HepG2 (cell line): ENCODE results near the gene FAT1.

Experiments used
- CTCF ChIP-seq: sonication (generic); formaldehyde crosslinking; IDR thresholded peaks from 2 replicates; pipeline ENCODE4 v1.5.0; 2020; ENCODE audit warnings: mild to moderate bottlenecking, missing genetic modification reagents, moderate library complexity
- KIAA2018 ChIP-seq: sonication (generic); formaldehyde crosslinking; IDR thresholded peaks from 2 replicates; pipeline ENCODE4 v1.5.0; 2020; ENCODE audit warnings: mild to moderate bottlenecking, missing genetic modification reagents, borderline replicate concordance
- NCOA2 ChIP-seq: sonication (generic); formaldehyde crosslinking; IDR thresholded peaks from 2 replicates; pipeline ENCODE4 v1.8.0; 2022; ENCODE audit warnings: inconsistent platforms
- NFIB ChIP-seq: sonication (generic); formaldehyde crosslinking; IDR thresholded peaks from 2 replicates; pipeline ENCODE4 v1.9.0; 2021; ENCODE audit warnings: missing genetic modification reagents, mild to moderate bottlenecking, borderline replicate concordance
- PATZ1 ChIP-seq: sonication (generic); formaldehyde crosslinking; IDR thresholded peaks from 2 replicates; pipeline ENCODE4 v1.4.0; 2020; ENCODE audit warnings: missing genetic modification reagents
- POLR2A ChIP-seq, 2 experiments: IDR thresholded peaks; 2 replicates each; pipeline ENCODE4 v1.6.1; 2011; ENCODE audit warnings: low read depth in 2 of 2, low read length in 2 of 2, mild to moderate bottlenecking in 1 of 2, moderate library complexity in 1 of 2; ENCODE audit not compliant: insufficient read depth in 1 of 2
- TAF1 ChIP-seq: sonication (generic); formaldehyde crosslinking; IDR thresholded peaks from 2 replicates; pipeline ENCODE4 v1.4.0; 2020; ENCODE audit warnings: missing genetic modification reagents
- USF2 ChIP-seq, 2 experiments: sonication (generic) in 1 of 2; formaldehyde crosslinking in 1 of 2; IDR thresholded peaks; 2 replicates each; pipeline versions ENCODE4 v1.5.1 to v1.6.1; 2011 to 2020; ENCODE audit warnings: borderline replicate concordance in 1 of 2, low read depth in 1 of 2, low read length in 1 of 2, mild to moderate bottlenecking in 1 of 2, missing genetic modification reagents in 1 of 2, moderate library complexity in 1 of 2
- ZNF143 ChIP-seq: sonication (generic); formaldehyde crosslinking; IDR thresholded peaks from 2 replicates; pipeline ENCODE4 v1.4.0; 2020; ENCODE audit warnings: missing genetic modification reagents
- ZNF256 ChIP-seq: sonication (generic); formaldehyde crosslinking; conservative IDR thresholded peaks from 2 replicates; pipeline ENCODE4 v1.4.0; 2020; ENCODE audit warnings: missing genetic modification reagents
- ZNF546 ChIP-seq: sonication (generic); formaldehyde crosslinking; conservative IDR thresholded peaks from 2 replicates; pipeline ENCODE4 v1.8.1; 2023; ENCODE audit warnings: mild to moderate bottlenecking, missing genetic modification reagents
- ZNF687 ChIP-seq: sonication (generic); formaldehyde crosslinking; IDR thresholded peaks from 2 replicates; pipeline ENCODE4 v1.5.1; 2020; ENCODE audit warnings: mild to moderate bottlenecking, missing genetic modification reagents, moderate library complexity

- no peak for TF ChIP-seq POLR2A (IDR thresholded peaks at IDR 0.05; ENCODE audit: insufficient read depth in 1 of 2, low read depth in 2 of 2, low read length in 2 of 2)
- TF ChIP-seq PATZ1 (CRISPR knock-in tag) = no peak
- TF ChIP-seq KIAA2018 (CRISPR knock-in tag) = no peak
- TF ChIP-seq ZNF143 (CRISPR knock-in tag) = no peak
- no peak for TF ChIP-seq USF2 (IDR thresholded peaks at IDR 0.05; ENCODE audit: low read depth, low read length)
- TF ChIP-seq USF2 (CRISPR knock-in tag; IDR thresholded peaks at IDR 0.05; ENCODE audit: borderline replicate concordance) = no peak
- no peak for TF ChIP-seq CTCF
- no peak for TF ChIP-seq ZNF546 (CRISPR knock-in tag)
- TF ChIP-seq TAF1 (CRISPR knock-in tag) = no peak
- no peak for TF ChIP-seq NCOA2 (CRISPR knock-in tag)
- no peak for TF ChIP-seq ZNF687 (CRISPR knock-in tag)
- TF ChIP-seq NFIB (CRISPR knock-in tag) = no peak
- TF ChIP-seq ZNF256 (CRISPR knock-in tag) = no peak
Measured at GRCh38 chr4:186684220-186684619, 39.4 kb downstream of the FAT1 start.
